Hepatocyte (in vitro differentiated cells): ENCODE measurements around the gene ZNF689. TPM values are rescaled to one million over a fixed set of nuclear protein-coding genes. Genes with fewer than 3 reads are reported as not detected.

Source experiments
- DNase-seq: peaks from one replicate; pipeline ENCODE4 v3.0.0-alpha.2; 2016; ENCODE audit warnings: low spot score
- H2AFZ ChIP-seq: fragments of 200-600 bp; sonication (generic); 2 replicates; pipeline ENCODE4 v1.6.0; 2016; ENCODE audit warnings: antibody characterized with exemption, mild to moderate bottlenecking
- H3K27ac ChIP-seq: fragments of 200-600 bp; sonication (generic); 2 replicates; pipeline ENCODE4 v1.5.1; 2016; ENCODE audit warnings: mild to moderate bottlenecking
- H3K27me3 ChIP-seq: fragments of 200-600 bp; sonication (generic); 2 replicates; pipeline ENCODE4 v1.6.1; 2016
- H3K36me3 ChIP-seq: fragments of 200-600 bp; sonication (generic); replicated peaks from 2 replicates; pipeline ENCODE4 v1.5.1; 2016; ENCODE audit warnings: low read depth; ENCODE audit not compliant: insufficient read depth
- H3K4me1 ChIP-seq: fragments of 200-600 bp; sonication (generic); 2 replicates; pipeline ENCODE4 v1.5.1; 2016; ENCODE audit warnings: mild to moderate bottlenecking, moderate library complexity; ENCODE audit not compliant: insufficient read depth
- H3K4me2 ChIP-seq: fragments of 200-600 bp; sonication (generic); 2 replicates; pipeline ENCODE4 v1.6.0; 2016
- H3K4me3 ChIP-seq: fragments of 200-600 bp; sonication (generic); 2 replicates; pipeline ENCODE4 v1.5.1; 2016; ENCODE audit warnings: mild to moderate bottlenecking
- H3K79me2 ChIP-seq: fragments of 200-600 bp; sonication (generic); 2 replicates; pipeline ENCODE4 v1.6.0; 2017; ENCODE audit warnings: mild to moderate bottlenecking
- H3K9me2 ChIP-seq: fragments of 200-600 bp; sonication (generic); replicated peaks from 2 replicates; pipeline ENCODE4 v1.6.0; 2017; ENCODE audit warnings: mild to moderate bottlenecking; ENCODE audit not compliant: insufficient read depth
- H3K9me3 ChIP-seq: fragments of 200-600 bp; sonication (generic); 2 replicates; pipeline ENCODE4 v1.5.1; 2016; ENCODE audit warnings: low read depth, mild to moderate bottlenecking
- H4K20me1 ChIP-seq: fragments of 200-600 bp; sonication (generic); 2 replicates; pipeline ENCODE4 v1.6.0; 2016; ENCODE audit warnings: mild to moderate bottlenecking; ENCODE audit not compliant: insufficient read depth, poor library complexity, severe bottlenecking
- CTCF ChIP-seq: fragments of 200-600 bp; sonication (generic); IDR thresholded peaks from 2 replicates; pipeline ENCODE4 v1.5.1; 2016; ENCODE audit warnings: antibody characterized with exemption, mild to moderate bottlenecking; ENCODE audit not compliant: poor library complexity
- EZH2 ChIP-seq: fragments of 200-600 bp; sonication (generic); IDR thresholded peaks from 2 replicates; pipeline ENCODE4 v1.6.1; 2016; ENCODE audit warnings: antibody characterized with exemption, mild to moderate bottlenecking, borderline replicate concordance
- EZH2phosphoT487 ChIP-seq: fragments of 200-600 bp; sonication (generic); IDR thresholded peaks from one replicate; pipeline ENCODE4 v1.6.1; 2018; ENCODE audit warnings: antibody characterized with exemption, mild to moderate bottlenecking, low read depth, moderate library complexity; ENCODE audit not compliant: unreplicated experiment, severe bottlenecking
- WGBS: methylation state at CpG from one replicate; pipeline ENCODE4 v1.1.6; 2016; ENCODE audit warnings: low lambda C conversion rate; ENCODE audit errors: missing lambda C conversion rate; 5-methylcytosine and 5-hydroxymethylcytosine counted together
- polyA plus RNA-seq: library from polyadenylated mRNA; unstranded; fragments of >200 nt; fragmentation: Nextera tagmentation; extraction: Ambion mirVana; gene quantifications from 2 replicates; pipeline ENCODE4 v1.2.1, GENCODE V29; 2016
- total RNA-seq: library from RNA; depleted of rRNA; stranded (reverse); fragments of >200 nt; gene quantifications from 2 replicates; pipeline ENCODE4 v1.2.3, GENCODE V29; 2014

The ZNF689 gene
- total and polyA plus RNA-seq, 2 experiments from 2014 or later: 8.0 to 8.7 TPM

- Histone ChIP-seq H3K27ac (no peak overlapping the region), H3K4me1 (no peaks in the 10 kb centered on the region), H3K27me3 (no peaks in the 10 kb centered on the region), H3K9me2 (no peaks in the 10 kb centered on the region), H3K9me3 (no peaks in the 10 kb centered on the region), H3K79me2 (no peaks in the 10 kb centered on the region), H3K4me2 (no peak overlapping the region), H2AFZ (no peak overlapping the region), H3K36me3 (no peaks in the 10 kb centered on the region), H3K4me3 (no peak overlapping the region), H4K20me1 (no peaks in the 10 kb centered on the region)
- no peak for DNase-seq
- WGBS: 70% methylated on average over 10 of the region's 10 CpGs
- TF ChIP-seq EZH2phosphoT487 (no peak), EZH2 (no peak), CTCF (no peak)
Observed at GRCh38 chr16:30622455-30623032, 12.4 kb upstream of the ZNF689 start.

- no peak overlapping the region for H3K4me2 ChIP-seq
- WGBS: 79% methylated on average over 5 of the region's 5 CpGs
- H3K9me3 ChIP-seq: no peaks in the 10 kb centered on the region
- TF ChIP-seq EZH2phosphoT487: no peak
- TF ChIP-seq CTCF: no peak
- TF ChIP-seq EZH2: no peak
- no peak overlapping the region for H3K4me3 ChIP-seq
- H3K4me1 ChIP-seq: no peaks in the 10 kb centered on the region
- no peaks in the 10 kb centered on the region for H3K9me2 ChIP-seq
- H3K27me3 ChIP-seq: no peaks in the 10 kb centered on the region
- H3K27ac ChIP-seq: no peak overlapping the region
- no peaks in the 10 kb centered on the region for H3K79me2 ChIP-seq
- no peak overlapping the region for H2AFZ ChIP-seq
- H4K20me1 ChIP-seq: no peaks in the 10 kb centered on the region
- no peaks in the 10 kb centered on the region for H3K36me3 ChIP-seq
- no peak for DNase-seq
Observed at GRCh38 chr16:30621765-30622164, 11.6 kb upstream of the ZNF689 start.

DNA sequence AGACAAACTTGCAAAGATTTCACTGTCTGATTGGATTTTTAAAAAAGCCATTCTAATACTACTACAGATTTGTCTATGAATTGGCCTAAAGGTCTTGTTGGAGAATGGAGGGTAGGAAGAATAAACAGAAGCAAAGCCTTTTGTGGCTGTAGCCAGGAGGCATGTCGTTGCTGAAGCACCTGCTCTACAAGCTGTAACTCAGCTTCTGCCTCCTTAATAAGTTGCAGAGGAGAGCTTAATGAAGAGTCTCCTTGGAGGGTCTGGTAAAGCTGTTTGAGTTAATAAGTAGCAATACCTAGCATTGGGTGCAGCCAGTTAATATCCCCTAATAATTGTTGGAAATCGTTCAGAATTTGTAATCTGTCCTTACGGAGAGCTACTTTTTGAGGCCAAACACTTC lies 10.0 kb upstream of the ZNF689 start:
- no peak overlapping the region for H3K4me2 ChIP-seq
- H3K27ac ChIP-seq: no peak overlapping the region
- no peaks in the 10 kb centered on the region for H3K4me1 ChIP-seq
- H2AFZ ChIP-seq: no peak overlapping the region
- TF ChIP-seq EZH2phosphoT487: no peak
- TF ChIP-seq CTCF: no peak
- DNase-seq: no peak
- no peaks in the 10 kb centered on the region for H4K20me1 ChIP-seq
- no peaks in the 10 kb centered on the region for H3K9me2 ChIP-seq
- H3K36me3 ChIP-seq: no peaks in the 10 kb centered on the region
- H3K27me3 ChIP-seq: no peaks in the 10 kb centered on the region
- H3K79me2 ChIP-seq: no peaks in the 10 kb centered on the region
- WGBS: 65% methylated on average over 3 of the region's 3 CpGs
- no peaks in the 10 kb centered on the region for H3K9me3 ChIP-seq
- no peak overlapping the region for H3K4me3 ChIP-seq

DNA sequence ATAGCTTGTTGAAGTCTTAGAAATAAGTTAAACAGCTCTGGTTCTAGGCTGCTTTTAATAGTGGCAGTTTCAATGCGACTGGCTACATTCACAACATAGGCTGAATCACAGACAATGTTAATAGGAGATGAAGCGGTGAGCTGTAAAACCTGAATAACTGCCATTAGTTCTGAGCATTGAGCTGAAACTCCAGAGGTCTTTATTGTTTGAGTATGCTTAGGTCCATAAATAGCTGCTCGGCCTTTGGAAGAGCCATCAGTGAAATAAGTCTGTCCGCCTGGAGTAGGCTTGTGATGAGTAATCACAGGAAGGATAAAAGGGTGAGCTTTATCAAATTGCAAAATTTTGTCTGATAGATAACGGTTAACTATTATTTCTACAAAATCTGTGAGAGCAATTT lies 9.4 kb upstream of the ZNF689 start:
- H4K20me1 ChIP-seq: no peaks in the 10 kb centered on the region
- WGBS: 74% methylated on average over 5 of the region's 5 CpGs
- H3K9me3 ChIP-seq: no peaks in the 10 kb centered on the region
- no peak overlapping the region for H2AFZ ChIP-seq
- H3K4me2 ChIP-seq: no peak overlapping the region
- no peak overlapping the region for H3K4me3 ChIP-seq
- no peaks in the 10 kb centered on the region for H3K9me2 ChIP-seq
- no peaks in the 10 kb centered on the region for H3K27me3 ChIP-seq
- no peaks in the 10 kb centered on the region for H3K4me1 ChIP-seq
- DNase-seq: peak; percentile 28
- no peaks in the 10 kb centered on the region for H3K79me2 ChIP-seq
- no peak for TF ChIP-seq EZH2
- no peak for TF ChIP-seq CTCF
- TF ChIP-seq EZH2phosphoT487: no peak
- peak overlapping the region; percentile 36 for H3K27ac ChIP-seq
- no peaks in the 10 kb centered on the region for H3K36me3 ChIP-seq
